ENCODE measurements around the gene PCDH9. TPM values are rescaled to one million over a fixed set of nuclear protein-coding genes. Genes with fewer than 3 reads are reported as not detected.

Gene PCDH9
- total and polyA plus RNA-seq, 9 donors, result 0.18 to 6.5 (median 1.3) TPM

- H3K9me3 ChIP-seq, result no peaks in the 10 kb centered on the region
- no peaks in the 10 kb centered on the region for H3K36me3 ChIP-seq
- no peak for DNase-seq
- 95 to 97% (median 97%) methylated on average over 7 of the region's 7 CpGs for WGBS, 3 donors
- intact Hi-C loops (cut with DNase I), result no loop called here
- no peaks in the 10 kb centered on the region for H3K27me3 ChIP-seq
- TF ChIP-seq CTCF (IDR thresholded peaks at IDR 0.05) (no peak), POLR2A (IDR thresholded peaks at IDR 0.05) (no peak), EP300 (IDR thresholded peaks at IDR 0.05) (no peak)
- H3K4me3 ChIP-seq, result no peak overlapping the region
- no peak overlapping the region for H3K27ac ChIP-seq
- H3K4me1 ChIP-seq (ENCODE audit: insufficient read depth), result no peaks in the 10 kb centered on the region
Measured at GRCh38 chr13:66933994-66934393, 296.1 kb downstream of the PCDH9 start.

GRCh38 chr13:66933527-66933926, 296.6 kb downstream of the PCDH9 start:
- no peaks in the 10 kb centered on the region for H3K9me3 ChIP-seq
- intact Hi-C loops (cut with DNase I), result no loop called here
- no peaks in the 10 kb centered on the region for H3K36me3 ChIP-seq
- no peak for TF ChIP-seq POLR2A (IDR thresholded peaks at IDR 0.05)
- TF ChIP-seq EP300 (IDR thresholded peaks at IDR 0.05), result no peak
- no peak for TF ChIP-seq CTCF (IDR thresholded peaks at IDR 0.05)
- H3K4me3 ChIP-seq, result no peak overlapping the region
- no peak overlapping the region for H3K27ac ChIP-seq
- no peaks in the 10 kb centered on the region for H3K27me3 ChIP-seq
- no peaks in the 10 kb centered on the region for H3K4me1 ChIP-seq (ENCODE audit: insufficient read depth)
- no peak for DNase-seq
- 79 to 85% (median 82%) methylated on average over 3 of the region's 3 CpGs for WGBS, 3 donors

- TF ChIP-seq CTCF (IDR thresholded peaks at IDR 0.05) (no peak), POLR2A (IDR thresholded peaks at IDR 0.05) (no peak), EP300 (IDR thresholded peaks at IDR 0.05) (no peak)
- no peaks in the 10 kb centered on the region for H3K36me3 ChIP-seq
Measured at GRCh38 chr13:66927562-66927961, 302.6 kb downstream of the PCDH9 start.

GRCh38 chr13:66926851-66927524, 303.1 kb downstream of the PCDH9 start:
- H3K4me3 ChIP-seq, result no peak overlapping the region
- H3K4me1 ChIP-seq (ENCODE audit: insufficient read depth), result no peaks in the 10 kb centered on the region
- TF ChIP-seq EP300 (IDR thresholded peaks at IDR 0.05) (no peak), CTCF (IDR thresholded peaks at IDR 0.05) (no peak), POLR2A (IDR thresholded peaks at IDR 0.05) (no peak)
- no peaks in the 10 kb centered on the region for H3K9me3 ChIP-seq
- intact Hi-C loops (cut with DNase I), result no loop called here
- no peak for DNase-seq
- H3K27ac ChIP-seq, result no peak overlapping the region
- WGBS, 3 donors, result 81 to 84% (median 82%) methylated on average over 6 of the region's 6 CpGs
- no peaks in the 10 kb centered on the region for H3K27me3 ChIP-seq
- H3K36me3 ChIP-seq, result no peaks in the 10 kb centered on the region

More at GRCh38 chr13:66927562-66927961, 302.6 kb downstream of the PCDH9 start:
- no peak for DNase-seq
- no peaks in the 10 kb centered on the region for H3K27me3 ChIP-seq
- no peaks in the 10 kb centered on the region for H3K4me1 ChIP-seq (ENCODE audit: insufficient read depth)
- H3K9me3 ChIP-seq, result no peaks in the 10 kb centered on the region
- intact Hi-C loops (cut with DNase I), result no loop called here
- H3K4me3 ChIP-seq, result no peak overlapping the region
- H3K27ac ChIP-seq, result no peak overlapping the region
